Lower leg skin (tissue), 3 donors: ENCODE data around the gene XCL2.
"Not testable (repeated sequence)": the region's sequence is repeated elsewhere in the genome, so short reads cannot be mapped to it uniquely, and the experiment has no call there.

Experiments used
- CTCF ChIP-seq, 3 donors: fragments of 450-650 bp; IDR thresholded peaks; one replicate each; pipeline ENCODE4 v1.5.1; 2016; ENCODE audit warnings: antibody characterized with exemption in 3 of 3, mild to moderate bottlenecking in 3 of 3, moderate library complexity in 2 of 3
- POLR2A ChIP-seq, 2 donors: fragments of 450-650 bp; IDR thresholded peaks; one replicate each; pipeline ENCODE4 v1.6.1; 2016 to 2017; ENCODE audit warnings: antibody characterized with exemption in 2 of 2, mild to moderate bottlenecking in 1 of 2, moderate library complexity in 1 of 2

GRCh38 chr1:168540798-168541197 lies 3.0 kb downstream of the XCL2 start:
- not testable (repeated sequence) for TF ChIP-seq POLR2A, CTCF (IDR thresholded peaks at IDR 0.05)
